Measurements from ENCODE around the gene WDFY4.

The WDFY4 gene

DNA sequence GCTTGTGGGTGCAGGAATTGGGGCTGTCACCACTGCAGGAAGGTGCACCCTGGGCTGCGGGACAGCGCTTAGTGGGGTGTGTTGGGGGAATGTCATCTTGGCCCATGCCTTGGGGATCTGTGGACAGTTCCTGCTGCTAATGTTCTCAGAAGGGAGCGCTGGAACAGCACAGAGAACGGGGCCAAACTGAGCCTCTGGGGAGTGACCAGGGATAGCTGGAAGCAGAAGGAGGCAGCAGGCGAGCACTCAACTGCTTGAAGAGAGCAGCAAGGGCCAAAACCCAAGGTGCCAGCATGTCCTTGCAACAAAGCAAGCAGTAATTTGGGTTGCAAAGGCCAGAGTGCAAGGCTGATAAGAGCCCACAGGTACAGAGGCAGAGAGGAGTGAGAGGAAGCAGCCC, 31.3 kb upstream of the WDFY4 start:
- Histone ChIP-seq H2AFZ (ENCODE audit: low read depth, low read length, severe bottlenecking) (no peak overlapping the region), H3K27ac (ENCODE audit: low read depth, low read length) (no peak overlapping the region), H3K9ac (ENCODE audit: low read length) (no peak overlapping the region), H3K4me3 (ENCODE audit: insufficient read depth, low read length, poor library complexity, severe bottlenecking) (no peak overlapping the region), H3K27me3 (ENCODE audit: low read length) (no peaks in the 10 kb centered on the region), H3K4me2 (ENCODE audit: low read depth, low read length, poor library complexity, severe bottlenecking) (no peak overlapping the region), H4K20me1 (ENCODE audit: low read depth, low read length) (no peaks in the 10 kb centered on the region), H3K9me2 (replicated peaks; ENCODE audit: insufficient read depth, low read length) (no peaks in the 10 kb centered on the region), H3K79me2 (ENCODE audit: insufficient read depth, low read length) (no peaks in the 10 kb centered on the region), H3K36me3 (ENCODE audit: low read length) (no peaks in the 10 kb centered on the region), H3K9me3 (ENCODE audit: insufficient read depth, low read length) (no peaks in the 10 kb centered on the region), H3F3A (ENCODE audit: insufficient read depth) (no peaks in the 10 kb centered on the region)
- TF ChIP-seq CTCF (IDR thresholded peaks at IDR 0.05; ENCODE audit: insufficient read depth, low read length, poor library complexity, severe bottlenecking) (no peak), EZH2phosphoT487 (conservative IDR thresholded peaks at IDR 0.05; ENCODE audit: low read length) (no peak)

DNA sequence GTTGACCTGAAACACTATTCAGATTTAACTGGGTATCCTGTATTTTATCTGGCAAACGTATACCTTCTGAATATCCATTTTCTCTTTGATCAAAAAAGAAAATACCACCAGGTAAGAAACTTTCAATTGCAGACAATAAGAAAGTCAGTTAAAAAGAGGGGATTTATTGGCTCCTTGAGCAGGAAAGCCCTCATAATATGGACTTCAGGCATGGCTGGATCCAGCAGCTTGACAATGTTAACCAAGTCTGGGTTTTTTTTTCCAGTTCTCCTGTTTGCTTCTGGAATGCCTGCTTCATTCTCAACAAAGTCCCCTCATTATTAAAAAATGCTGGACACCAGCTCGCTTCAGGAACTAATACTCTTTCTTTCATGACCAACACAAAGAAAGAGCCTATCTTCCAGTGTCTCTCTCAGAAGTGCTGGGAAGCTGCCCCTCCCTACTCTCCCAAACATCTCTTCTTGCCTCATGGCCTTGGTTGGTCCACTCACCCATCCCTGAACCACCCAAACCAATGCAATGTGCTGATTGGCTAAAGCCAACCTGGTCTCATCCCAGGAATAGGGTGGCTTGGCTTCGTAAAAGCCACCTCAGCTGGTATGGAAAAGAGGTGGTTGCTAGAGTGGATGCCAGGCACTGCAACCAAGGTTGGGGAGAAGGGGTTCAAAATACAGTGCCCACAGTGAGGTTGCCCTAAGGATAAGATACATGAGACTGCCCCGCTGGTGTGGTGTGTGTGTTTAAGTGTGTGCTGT, 30.6 kb upstream of the WDFY4 start:
- Histone ChIP-seq H3F3A (ENCODE audit: insufficient read depth) (no peaks in the 10 kb centered on the region), H2AFZ (ENCODE audit: low read depth, low read length, severe bottlenecking) (no peak overlapping the region), H4K20me1 (ENCODE audit: low read depth, low read length) (no peaks in the 10 kb centered on the region), H3K27me3 (ENCODE audit: low read length) (no peaks in the 10 kb centered on the region), H3K9me3 (ENCODE audit: insufficient read depth, low read length) (no peaks in the 10 kb centered on the region), H3K27ac (ENCODE audit: low read depth, low read length) (no peak overlapping the region), H3K4me3 (ENCODE audit: insufficient read depth, low read length, poor library complexity, severe bottlenecking) (no peak overlapping the region), H3K4me2 (ENCODE audit: low read depth, low read length, poor library complexity, severe bottlenecking) (no peak overlapping the region), H3K9me2 (replicated peaks; ENCODE audit: insufficient read depth, low read length) (no peaks in the 10 kb centered on the region), H3K9ac (ENCODE audit: low read length) (no peak overlapping the region), H3K36me3 (ENCODE audit: low read length) (no peaks in the 10 kb centered on the region), H3K79me2 (ENCODE audit: insufficient read depth, low read length) (no peaks in the 10 kb centered on the region)
- no peak for TF ChIP-seq EZH2phosphoT487 (conservative IDR thresholded peaks at IDR 0.05; ENCODE audit: low read length)
- no peak for TF ChIP-seq CTCF (IDR thresholded peaks at IDR 0.05; ENCODE audit: insufficient read depth, low read length, poor library complexity, severe bottlenecking)

DNA sequence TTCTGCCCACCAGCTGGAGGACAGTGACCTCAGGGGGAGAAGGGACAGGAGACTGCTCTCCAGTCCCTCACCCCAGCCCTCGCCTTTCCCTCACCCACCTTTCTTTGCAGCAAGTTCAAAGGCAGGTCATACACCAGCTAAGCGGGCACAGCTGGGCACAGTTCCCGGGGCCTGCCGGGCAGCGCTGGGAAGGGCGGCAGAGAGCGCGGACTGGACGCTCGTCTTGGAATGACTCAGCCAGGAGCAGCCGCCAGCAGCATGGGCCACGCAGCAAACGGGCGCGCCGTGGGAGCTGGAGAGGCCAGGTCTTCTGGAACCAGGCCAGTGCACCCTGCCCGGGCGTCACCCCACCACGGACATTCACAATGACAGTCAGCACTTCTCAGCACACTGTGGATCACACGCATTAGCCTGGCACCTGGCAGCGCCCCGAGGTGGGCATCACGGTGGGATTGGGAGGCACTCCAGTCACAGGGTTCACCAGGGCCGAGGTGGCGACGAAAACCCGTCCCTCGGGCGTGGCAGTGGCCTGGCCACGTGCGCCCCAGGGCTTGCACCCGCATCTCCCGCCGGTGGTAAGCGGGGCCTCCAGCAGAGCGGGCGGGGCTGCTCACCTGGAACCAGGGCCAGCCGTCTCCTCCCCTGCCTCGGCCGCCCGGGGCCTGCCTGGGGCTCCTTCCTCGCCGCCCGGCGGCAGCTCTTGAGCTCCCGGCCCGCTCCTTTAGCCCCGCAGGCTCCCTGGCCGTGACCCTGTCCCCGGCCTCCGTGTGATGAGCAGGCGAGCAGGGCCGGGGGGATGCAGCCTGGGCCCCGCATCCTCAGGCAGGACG, 29.0 kb upstream of the WDFY4 start:
- H3K27me3 ChIP-seq (ENCODE audit: low read length), result no peaks in the 10 kb centered on the region
- no peaks in the 10 kb centered on the region for H3K9me2 ChIP-seq (replicated peaks; ENCODE audit: insufficient read depth, low read length)
- no peak overlapping the region for H3K27ac ChIP-seq (ENCODE audit: low read depth, low read length)
- no peaks in the 10 kb centered on the region for H4K20me1 ChIP-seq (ENCODE audit: low read depth, low read length)
- no peaks in the 10 kb centered on the region for H3K36me3 ChIP-seq (ENCODE audit: low read length)
- peaks cover 8% of the 10 kb centered on the region; the same call in 1 of the 2 replicates for H3F3A ChIP-seq (ENCODE audit: insufficient read depth)
- peak overlapping the region; percentile 86 for H2AFZ ChIP-seq (ENCODE audit: low read depth, low read length, severe bottlenecking)
- H3K9me3 ChIP-seq (ENCODE audit: insufficient read depth, low read length), result no peaks in the 10 kb centered on the region
- no peak for TF ChIP-seq CTCF (IDR thresholded peaks at IDR 0.05; ENCODE audit: insufficient read depth, low read length, poor library complexity, severe bottlenecking)
- no peak for TF ChIP-seq EZH2phosphoT487 (conservative IDR thresholded peaks at IDR 0.05; ENCODE audit: low read length)
- no peaks in the 10 kb centered on the region for H3K79me2 ChIP-seq (ENCODE audit: insufficient read depth, low read length)
- peak overlapping the region; percentile 61 for H3K4me2 ChIP-seq (ENCODE audit: low read depth, low read length, poor library complexity, severe bottlenecking)
- peak overlapping the region; percentile 55 for H3K9ac ChIP-seq (ENCODE audit: low read length)
- H3K4me3 ChIP-seq (ENCODE audit: insufficient read depth, low read length, poor library complexity, severe bottlenecking), result peak overlapping the region; percentile 51
